WTC11 (cell line): ENCODE measurements around the gene CIBAR2. TPM values are rescaled to one million over a fixed set of nuclear protein-coding genes. Genes with fewer than 3 reads are reported as not detected.

Source experiments
- ATAC-seq: fragments of 200-7000 bp; cut with Tn5 transposase; 2 replicates; pipeline ENCODE4 v1.10.0; 2021; ENCODE audit warnings: mild to moderate bottlenecking, moderate library complexity
- CTCF ChIA-PET: fragments of 300-600 bp; sonication (Branson Sonifier 250); formaldehyde crosslinking; loops from one replicate; lab custom pipeline; 2021; ENCODE audit warnings: antibody characterized with exemption; lab: Charles Lee
- POLR2A ChIA-PET: fragments of 350-600 bp; sonication (Branson Sonifier 250); formaldehyde crosslinking; loops from one replicate; lab custom pipeline; 2021; ENCODE audit warnings: antibody characterized with exemption; lab: Charles Lee
- DNase-seq: peaks from one replicate; pipeline ENCODE4 v3.0.0; 2021; ENCODE audit warnings: low spot score
- H3K27ac Mint-ChIP-seq: 2 replicates; pipeline ENCODE4 v1.8.0; 2021; ENCODE audit warnings: mixed read lengths
- H3K27me3 Mint-ChIP-seq: 2 replicates; pipeline ENCODE4 v1.8.0; 2021; ENCODE audit warnings: low read depth, mild to moderate bottlenecking, moderate library complexity, mixed read lengths
- H3K36me3 Mint-ChIP-seq: 2 replicates; pipeline ENCODE4 v1.8.0; 2021; ENCODE audit warnings: mixed read lengths
- H3K4me1 Mint-ChIP-seq: 2 replicates; pipeline ENCODE4 v1.8.0; 2022; ENCODE audit warnings: mixed read lengths
- H3K4me3 Mint-ChIP-seq: 2 replicates; pipeline ENCODE4 v1.8.0; 2021; ENCODE audit warnings: mild to moderate bottlenecking, moderate library complexity, mixed read lengths
- H3K9me3 Mint-ChIP-seq: 2 replicates; pipeline ENCODE4 v1.8.0; 2021; ENCODE audit warnings: mixed read lengths
- CREM ChIP-seq: sonication (generic); formaldehyde crosslinking; IDR thresholded peaks from 2 replicates; pipeline ENCODE4 v1.8.1; 2022; ENCODE audit warnings: mild to moderate bottlenecking, missing genetic modification reagents, moderate library complexity
- E2F1 ChIP-seq: sonication (generic); formaldehyde crosslinking; IDR thresholded peaks from 2 replicates; pipeline ENCODE4 v1.8.0; 2022; ENCODE audit warnings: mild to moderate bottlenecking, missing genetic modification reagents
- ELF4 ChIP-seq: sonication (generic); formaldehyde crosslinking; IDR thresholded peaks from 2 replicates; pipeline ENCODE4 v1.8.1; 2022; ENCODE audit warnings: low read depth, mild to moderate bottlenecking, moderate library complexity, missing genetic modification reagents
- FOXJ3 ChIP-seq: sonication (generic); formaldehyde crosslinking; IDR thresholded peaks from 2 replicates; pipeline ENCODE4 v1.9.0; 2021; ENCODE audit warnings: missing genetic modification reagents, mild to moderate bottlenecking, borderline replicate concordance
- GTF2I ChIP-seq: fragments of 250-450 bp; sonication (Bioruptor Pico); conservative IDR thresholded peaks from 2 replicates; pipeline ENCODE4 v1.4.0; 2021; ENCODE audit warnings: mild to moderate bottlenecking
- IRF2 ChIP-seq: sonication (generic); formaldehyde crosslinking; IDR thresholded peaks from 2 replicates; pipeline ENCODE4 v1.8.0; 2022; ENCODE audit warnings: low read depth, missing genetic modification reagents, borderline replicate concordance
- KAT7 ChIP-seq: sonication (generic); formaldehyde crosslinking; IDR thresholded peaks from 2 replicates; pipeline ENCODE4 v1.8.1; 2023; ENCODE audit warnings: missing genetic modification reagents, mild to moderate bottlenecking, borderline replicate concordance
- MAX ChIP-seq: sonication (generic); formaldehyde crosslinking; IDR thresholded peaks from 2 replicates; pipeline ENCODE4 v1.8.0; 2022; ENCODE audit warnings: mild to moderate bottlenecking, missing genetic modification reagents
- MYBL2 ChIP-seq: sonication (generic); formaldehyde crosslinking; IDR thresholded peaks from 2 replicates; pipeline ENCODE4 v1.8.1; 2023; ENCODE audit warnings: mild to moderate bottlenecking, moderate library complexity, missing genetic modification reagents
- TEAD1 ChIP-seq: sonication (generic); formaldehyde crosslinking; IDR thresholded peaks from 2 replicates; pipeline ENCODE4 v1.8.0; 2022; ENCODE audit warnings: mild to moderate bottlenecking, missing genetic modification reagents
- TP53 ChIP-seq: sonication (generic); formaldehyde crosslinking; IDR thresholded peaks from 2 replicates; pipeline ENCODE4 v1.8.1; 2023; ENCODE audit warnings: mild to moderate bottlenecking, missing genetic modification reagents
- ZNF121 ChIP-seq: sonication (generic); formaldehyde crosslinking; IDR thresholded peaks from 2 replicates; pipeline ENCODE4 v1.8.0; 2023; ENCODE audit warnings: missing genetic modification reagents
- ZNF232 ChIP-seq: sonication (generic); formaldehyde crosslinking; IDR thresholded peaks from 2 replicates; pipeline ENCODE4 v1.8.0; 2022; ENCODE audit warnings: mild to moderate bottlenecking, missing genetic modification reagents
- ZNF423 ChIP-seq: fragments of 250-450 bp; sonication (Bioruptor Pico); IDR thresholded peaks from 2 replicates; pipeline ENCODE4 v2.1.2; 2022; ENCODE audit warnings: mild to moderate bottlenecking, moderate library complexity
- ZNF512 ChIP-seq: sonication (generic); formaldehyde crosslinking; IDR thresholded peaks from 2 replicates; pipeline ENCODE4 v1.8.1; 2022; ENCODE audit warnings: missing genetic modification reagents, borderline replicate concordance
- total RNA-seq: library from RNA; stranded (reverse); gene quantifications from 3 replicates; pipeline ENCODE4 v1.2.3, GENCODE V29; 2021

Gene CIBAR2
- total RNA-seq, 1 experiment from 2014 or later: not detected

- no peaks in the 10 kb centered on the region; the same call in 1 of the 2 replicates for H3K27me3 Mint-ChIP-seq
- H3K4me1 Mint-ChIP-seq: peaks cover 18% of the 10 kb centered on the region
- H3K27ac Mint-ChIP-seq: no peak overlapping the region; the same call in 1 of the 2 replicates
- ChIA-PET CTCF (interaction anchor here (0.9 to 2.0 kb wide), 5 partner anchors 10 to 208 kb away, joined by 3 to 9 read pairs (median 3); no protein-coding TSS in a partner anchor), POLR2A (no interaction called here)
- no peaks in the 10 kb centered on the region for H3K36me3 Mint-ChIP-seq
- H3K4me3 Mint-ChIP-seq: no peak overlapping the region
- no peak for ATAC-seq
- no peak for TF ChIP-seq IRF2
- H3K9me3 Mint-ChIP-seq: 0 out of 2 replicates have a peak, but pooled peaks cover 3% of the 10 kb centered on the region
- DNase-seq: no peak
Measured at GRCh38 chr16:85139881-85140339, 27.6 kb upstream of the CIBAR2 start.

GRCh38 chr16:85138825-85139627 is 26.8 kb upstream of the CIBAR2 start:
- ChIA-PET POLR2A (no interaction called here), CTCF (interaction anchor here (0.9 to 2.0 kb wide), 2 partner anchors 24 to 208 kb away, joined by 3 to 9 read pairs; no protein-coding TSS in a partner anchor)
- TF ChIP-seq ZNF121 (no peak), MAX (CRISPR knock-in tag) (no peak), ZNF232 (CRISPR knock-in tag) (no peak), FOXJ3 (no peak), E2F1 (CRISPR knock-in tag) (no peak), CREM (CRISPR knock-in tag) (no peak), GTF2I (peak; percentile 90)
- Mint-ChIP-seq H3K4me1 (peaks cover 18% of the 10 kb centered on the region), H3K9me3 (0 out of 2 replicates have a peak, but pooled peaks cover 3% of the 10 kb centered on the region), H3K36me3 (no peaks in the 10 kb centered on the region), H3K27ac (no peak overlapping the region), H3K4me3 (no peak overlapping the region), H3K27me3 (no peaks in the 10 kb centered on the region; the same call in 1 of the 2 replicates)
- ATAC-seq (no peak), DNase-seq (no peak)

GRCh38 chr16:85138073-85138824 is 26.0 kb upstream of the CIBAR2 start:
- Mint-ChIP-seq H3K36me3 (no peaks in the 10 kb centered on the region), H3K4me1 (peaks cover 14% of the 10 kb centered on the region), H3K9me3 (0 out of 2 replicates have a peak, but pooled peaks cover 3% of the 10 kb centered on the region), H3K4me3 (no peak overlapping the region), H3K27me3 (no peaks in the 10 kb centered on the region; the same call in 1 of the 2 replicates)
- DNase-seq: no peak
- POLR2A ChIA-PET: no interaction called here
- no peak for TF ChIP-seq ZNF423 (CRISPR knock-in tag)
- no peak for TF ChIP-seq KAT7 (CRISPR knock-in tag)
- TF ChIP-seq TP53 (CRISPR knock-in tag): no peak
- no peak for TF ChIP-seq MYBL2 (CRISPR knock-in tag)
- TF ChIP-seq TEAD1 (CRISPR knock-in tag): no peak
- TF ChIP-seq ZNF512 (CRISPR knock-in tag): peak; percentile 5; the same call in 1 of the 2 replicates
- no peak for TF ChIP-seq ELF4 (CRISPR knock-in tag)
- TF ChIP-seq, all 79 proteins: peak for 1
- no peak overlapping the region for H3K27ac Mint-ChIP-seq
- CTCF ChIA-PET: interaction anchor here (3.9 kb wide), 1 partner anchor 24 kb away, joined by 14 read pairs; no protein-coding TSS in a partner anchor
- ATAC-seq: no peak
